Muscle of back (tissue), 11 donors: ENCODE results near the gene COG2. TPM values are rescaled to one million over a fixed set of nuclear protein-coding genes. Genes with fewer than 3 reads are reported as not detected.
"Not testable (repeated sequence)": the region's sequence is repeated elsewhere in the genome, so short reads cannot be mapped to it uniquely, and the experiment has no call there.

Experiments used
- DNase-seq, 3 donors: peaks; one replicate each; pipeline versions ENCODE4 v3.0.0 to v3.0.0-alpha.2; 2013
- polyA plus RNA-seq, 10 donors: library from polyadenylated mRNA; unstranded; fragments of 120-200 nt; gene quantifications; one replicate each; pipeline ENCODE4 v1.2.1, GENCODE V29; 2013; ENCODE audit not compliant: insufficient read length in 10 of 10

Gene COG2
- polyA plus RNA-seq, 10 donors: 18.1 to 26.2 (median 21.3) TPM

GRCh38 chr1:230674581-230674980 is 32.3 kb downstream of the COG2 start:
- DNase-seq: no peak

GRCh38 chr1:230677200-230677599 is 34.9 kb downstream of the COG2 start:
- no peak for DNase-seq

GRCh38 chr1:230679192-230679591 is 36.9 kb downstream of the COG2 start:
- DNase-seq: no peak

GRCh38 chr1:230679825-230680224 is 37.5 kb downstream of the COG2 start:
- DNase-seq: no peak

GRCh38 chr1:230680300-230681025 is 38.2 kb downstream of the COG2 start:
- no peak for DNase-seq

- peak; percentile 36 to 66 (median 45) for DNase-seq
Observed at GRCh38 chr1:230681599-230681998, 39.3 kb downstream of the COG2 start.

GRCh38 chr1:230682274-230682673 is 40.0 kb downstream of the COG2 start:
- DNase-seq: peak; percentile 22 to 31 (median 27)

- no peak for DNase-seq
Observed at GRCh38 chr1:230682882-230683610, 40.8 kb downstream of the COG2 start.

- no peak for DNase-seq
Observed at GRCh38 chr1:230684146-230684545, 41.9 kb downstream of the COG2 start.

- no peak for DNase-seq
Observed at GRCh38 chr1:230684998-230685397, 42.7 kb downstream of the COG2 start.

- no peak for DNase-seq
Observed at GRCh38 chr1:230686747-230687146, 44.5 kb downstream of the COG2 start.

- DNase-seq: no peak
Observed at GRCh38 chr1:230690101-230690500, 47.8 kb downstream of the COG2 start.

- no peak for DNase-seq
Observed at GRCh38 chr1:230691615-230692014, 49.3 kb downstream of the COG2 start.

GRCh38 chr1:230693221-230693620 is 50.9 kb downstream of the COG2 start:
- DNase-seq: no peak

- DNase-seq: no peak
Observed at GRCh38 chr1:230693777-230694176, 51.5 kb downstream of the COG2 start.

GRCh38 chr1:230694464-230694863 is 52.2 kb downstream of the COG2 start:
- DNase-seq: no peak

- DNase-seq: no peak
Observed at GRCh38 chr1:230694991-230695390, 52.7 kb downstream of the COG2 start.

GRCh38 chr1:230696218-230696617 is 53.9 kb downstream of the COG2 start:
- peak in 1 of 3 donors; percentile 25 for DNase-seq

GRCh38 chr1:230696722-230697437 is 54.6 kb downstream of the COG2 start:
- no peak for DNase-seq

- DNase-seq: no peak
Observed at GRCh38 chr1:230698130-230698529, 55.8 kb downstream of the COG2 start.

GRCh38 chr1:230698964-230699363 is 56.7 kb downstream of the COG2 start:
- DNase-seq: not testable (repeated sequence)

GRCh38 chr1:230699716-230700115 is 57.4 kb downstream of the COG2 start:
- no peak for DNase-seq

- DNase-seq: no peak
Observed at GRCh38 chr1:230700132-230700531, 57.9 kb downstream of the COG2 start.
